ENCODE results near the gene CHRD.
"Not testable (repeated sequence)": the region's sequence is repeated elsewhere in the genome, so short reads cannot be mapped to it uniquely, and the experiment has no call there.

Gene CHRD

DNA sequence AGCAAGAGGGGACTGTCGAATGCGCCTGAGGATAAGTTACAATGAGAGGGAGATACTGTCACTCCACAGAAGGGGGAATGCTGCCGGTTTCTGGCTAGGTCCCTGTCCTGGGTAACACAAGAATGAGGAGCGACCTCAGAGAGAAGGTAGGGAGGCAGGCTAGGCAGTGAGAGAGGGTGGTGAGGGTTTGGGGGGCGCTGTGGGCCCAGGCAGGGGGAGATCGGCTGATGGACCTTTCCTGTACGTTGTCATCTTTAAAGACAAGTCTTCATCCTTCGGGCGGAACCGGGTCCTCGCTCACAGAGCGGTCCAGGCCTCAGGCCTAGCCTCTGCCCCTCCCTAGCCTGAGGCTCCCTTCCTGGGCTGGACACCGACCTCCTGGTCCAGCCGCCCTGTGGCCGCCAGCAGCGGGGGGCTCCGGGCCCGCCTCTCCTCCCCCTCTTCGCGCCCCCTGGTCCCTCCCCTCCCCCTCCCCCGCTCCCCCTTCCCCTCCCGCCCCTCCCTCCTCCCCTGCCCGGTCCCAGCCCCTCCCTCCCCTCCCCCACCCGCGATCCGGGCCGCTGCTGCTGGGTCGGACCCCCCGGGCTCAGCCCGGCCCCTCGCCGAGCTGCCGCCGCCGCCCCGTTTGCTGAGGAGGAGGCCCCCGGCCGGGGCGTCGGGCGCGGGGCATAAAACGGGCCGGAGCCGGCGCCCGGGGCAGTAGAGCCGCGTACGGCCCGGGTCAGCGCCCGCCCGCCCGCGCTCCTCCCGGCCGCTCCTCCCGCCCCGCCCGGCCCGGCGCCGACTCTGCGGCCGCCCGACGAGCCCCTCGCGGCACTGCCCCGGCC is at the start of gene CHRD:
Gene CHRD (plus strand): TSS at position 697 of the 827 bp plus-strand sequence. CDS start 265 bp downstream, outside the sequence.
- no peak for DNase-seq

DNA sequence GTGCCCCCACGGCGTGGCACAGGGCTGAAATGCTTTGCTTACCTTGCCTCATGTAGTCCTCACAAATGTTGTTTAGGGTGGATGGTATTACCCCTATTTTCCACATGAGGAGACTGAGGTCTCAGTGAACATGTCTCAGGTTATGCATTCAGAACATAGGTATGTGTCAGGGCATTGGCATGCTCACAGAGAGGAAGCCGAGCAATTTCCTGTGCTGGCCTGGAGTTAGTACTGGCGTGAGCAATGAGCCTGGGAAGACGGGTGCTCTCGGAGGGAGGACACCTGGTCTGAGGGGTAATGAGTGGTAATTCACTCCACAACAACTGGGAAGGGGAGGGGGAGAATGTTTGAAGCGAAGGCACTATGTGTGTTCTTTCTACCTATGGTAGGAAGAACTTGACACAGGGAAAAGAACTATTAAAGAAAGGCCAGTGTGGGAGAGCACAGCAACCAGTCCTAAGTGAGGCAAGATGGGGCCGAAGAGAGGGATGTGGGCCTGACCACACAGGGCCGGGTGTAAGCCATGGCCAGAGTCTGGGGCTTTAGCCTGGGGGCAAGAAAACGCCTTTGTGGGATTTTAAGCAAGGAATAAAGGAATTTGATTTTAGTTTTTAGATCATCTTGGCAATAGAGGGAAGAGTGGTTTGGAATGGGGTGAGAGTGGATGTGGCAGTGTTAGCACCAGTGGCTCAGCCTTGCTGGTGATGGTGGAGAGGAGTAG is 47.3 kb upstream of the CHRD start:
- DNase-seq, result peak; percentile 89

DNA sequence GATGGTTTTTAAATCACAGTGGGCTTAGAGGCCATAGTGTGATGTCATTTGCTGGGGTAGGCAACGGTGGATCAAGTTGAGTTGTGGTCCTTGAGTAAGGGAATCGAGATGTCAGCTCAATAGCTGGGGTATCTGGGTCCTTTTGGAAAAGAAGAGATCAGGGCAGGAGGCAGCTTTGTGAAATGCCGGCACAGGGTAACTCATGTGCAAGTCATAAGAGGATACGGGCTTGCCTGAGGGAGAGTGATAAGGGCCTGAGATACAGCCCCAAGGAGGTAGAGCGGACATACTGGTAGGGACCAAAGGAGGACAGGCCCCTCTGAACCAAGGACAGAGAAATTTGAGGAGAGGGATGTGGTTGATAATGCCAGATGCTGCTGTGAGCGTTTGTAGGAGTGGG is 46.7 kb upstream of the CHRD start:
- no peak for DNase-seq

DNA sequence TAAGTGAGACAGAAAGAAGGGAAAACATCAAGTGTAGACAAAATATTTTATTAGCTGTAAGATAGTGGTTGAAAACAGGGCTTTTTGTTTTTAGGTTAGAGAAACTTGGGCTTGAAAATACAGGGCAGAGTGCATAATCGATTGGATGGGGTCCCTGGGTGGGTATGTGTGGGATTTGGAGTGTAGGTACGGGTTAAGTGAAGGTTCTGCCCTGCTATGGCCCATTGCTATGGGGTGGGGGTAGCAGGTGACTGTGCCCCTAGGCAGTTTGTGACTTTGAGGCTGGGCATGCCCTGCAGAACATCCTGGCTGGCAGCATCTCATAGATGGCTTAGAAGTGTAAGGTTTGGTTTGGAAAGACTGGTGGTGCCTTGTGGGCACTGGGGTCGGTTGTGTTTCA is 46.2 kb upstream of the CHRD start:
- no peak for DNase-seq

DNA sequence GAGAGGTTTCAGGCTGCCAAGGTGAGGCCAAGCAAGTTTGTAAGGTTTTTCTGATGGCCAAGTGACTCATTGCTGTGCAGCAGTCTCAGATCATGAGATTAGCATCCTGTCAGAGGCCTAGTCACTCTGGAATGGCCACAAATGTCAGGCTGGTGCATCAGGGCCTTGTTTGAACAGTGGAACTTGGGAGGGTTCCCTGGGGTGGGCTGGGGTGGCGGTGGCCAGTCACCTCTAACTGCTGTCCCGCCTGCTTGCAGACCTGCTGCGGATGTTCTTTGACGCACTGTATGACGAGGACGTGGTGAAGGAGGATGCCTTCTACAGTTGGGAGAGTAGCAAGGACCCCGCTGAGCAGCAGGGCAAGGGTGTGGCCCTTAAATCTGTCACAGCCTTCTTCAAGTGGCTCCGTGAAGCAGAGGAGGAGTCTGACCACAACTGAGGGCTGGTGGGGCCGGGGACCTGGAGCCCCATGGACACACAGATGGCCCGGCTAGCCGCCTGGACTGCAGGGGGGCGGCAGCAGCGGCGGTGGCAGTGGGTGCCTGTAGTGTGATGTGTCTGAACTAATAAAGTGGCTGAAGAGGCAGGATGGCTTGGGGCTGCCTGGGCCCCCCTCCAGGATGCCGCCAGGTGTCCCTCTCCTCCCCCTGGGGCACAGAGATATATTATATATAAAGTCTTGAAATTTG is 45.2 kb upstream of the CHRD start:
- DNase-seq, result no peak

DNA sequence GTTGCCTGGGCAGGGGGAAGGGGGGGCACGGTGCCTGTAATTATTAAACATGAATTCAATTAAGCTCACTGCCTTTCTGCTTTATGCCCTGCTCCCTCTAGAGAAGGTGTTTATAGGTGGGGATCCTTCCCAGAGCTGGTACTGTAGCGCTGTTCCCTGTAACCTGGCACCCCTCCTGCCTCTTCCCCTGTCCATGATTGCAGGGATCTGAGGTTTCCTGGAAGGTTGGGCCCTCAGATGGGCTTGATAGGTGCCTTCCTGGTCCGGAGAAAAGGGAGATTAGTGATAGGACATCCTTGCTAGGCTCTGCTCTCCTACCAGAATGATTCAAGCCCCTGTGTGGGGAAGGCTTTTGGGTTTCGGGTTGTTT is 44.6 kb upstream of the CHRD start:
- DNase-seq, result no peak

DNA sequence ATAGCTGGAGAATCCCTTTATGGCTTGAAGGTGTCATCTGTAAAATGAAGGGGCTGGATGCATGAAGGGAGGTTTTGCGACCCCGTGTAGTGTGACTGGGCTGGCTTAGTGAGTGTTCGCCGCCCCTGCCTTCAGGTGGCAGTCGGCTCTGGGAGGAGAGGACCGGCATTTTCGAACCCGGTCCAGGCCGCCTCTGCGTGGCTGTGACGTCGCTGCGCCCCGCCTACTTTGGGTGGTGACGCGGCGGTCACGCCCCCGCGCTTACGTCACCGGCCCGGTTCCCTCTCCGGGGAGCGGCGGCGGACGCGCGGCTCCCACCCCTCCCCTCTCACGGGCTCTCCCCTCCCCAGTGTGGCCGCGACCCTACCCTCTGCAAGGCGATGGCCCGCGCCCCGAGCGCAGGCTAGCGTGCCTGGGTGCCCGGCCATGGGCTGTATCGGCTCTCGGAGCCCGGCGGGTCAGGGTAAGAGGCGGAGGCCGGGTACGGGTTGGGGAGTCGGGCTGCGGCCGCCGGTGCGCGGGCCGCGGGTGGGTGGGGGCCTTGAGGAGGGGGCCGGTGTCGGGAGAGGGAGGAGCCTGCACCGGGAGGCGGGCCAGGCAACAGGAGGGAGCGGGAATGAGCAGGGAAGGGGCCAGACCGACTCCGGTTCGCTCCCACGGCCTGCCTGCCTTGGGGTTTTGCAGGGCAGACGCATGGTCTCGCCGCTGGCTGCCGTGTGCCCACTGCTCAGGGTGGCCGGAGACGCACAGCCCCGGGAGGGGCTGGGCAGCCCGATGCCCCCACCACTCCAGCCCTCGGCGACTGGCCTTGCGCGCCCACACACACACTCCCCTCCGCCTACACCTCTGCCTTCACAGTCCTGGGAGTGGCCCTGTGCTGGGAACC is 44.0 kb upstream of the CHRD start:
- peak; percentile 42 for DNase-seq

DNA sequence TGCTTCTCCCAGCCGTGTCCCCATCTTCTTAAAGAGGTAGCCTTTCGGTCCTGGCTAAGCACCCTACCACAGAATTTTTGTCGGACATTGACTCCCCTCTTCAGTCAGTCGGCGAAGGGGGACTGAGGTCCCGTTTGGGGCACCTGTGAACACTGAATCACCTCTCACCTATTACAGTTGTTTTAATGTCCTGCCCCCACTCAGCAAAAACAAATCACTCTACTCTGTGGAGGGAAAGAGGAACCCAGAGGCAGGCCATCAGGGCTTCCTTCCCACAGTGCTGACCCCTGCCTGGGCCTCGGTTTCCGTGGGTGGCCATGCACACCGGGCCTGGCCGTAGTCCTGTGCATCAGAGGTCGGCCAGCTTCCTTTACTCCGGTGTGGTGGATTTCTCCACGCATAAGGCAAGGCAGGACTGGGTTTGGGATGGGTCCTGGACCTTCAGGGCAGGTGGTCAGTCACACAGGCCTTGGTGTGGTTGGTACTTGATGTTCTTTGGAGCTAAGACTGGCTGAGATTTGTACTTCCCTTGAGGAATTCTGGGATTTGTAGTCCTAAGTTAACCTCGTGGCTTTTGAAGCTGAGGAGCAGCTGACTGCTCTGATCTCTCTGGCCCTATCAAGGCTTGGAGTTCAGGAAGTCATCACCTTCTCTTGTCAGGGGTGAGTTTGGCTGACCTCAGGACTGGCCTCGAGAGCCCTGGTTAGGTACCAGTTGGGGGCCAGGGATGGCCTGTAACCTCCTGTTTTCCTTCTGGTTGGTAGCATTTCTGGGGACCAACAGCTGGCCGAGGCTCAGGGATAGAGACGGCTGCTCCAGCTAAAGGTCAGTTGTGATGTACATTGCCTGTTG is 43.1 kb upstream of the CHRD start:
- no peak for DNase-seq

DNA sequence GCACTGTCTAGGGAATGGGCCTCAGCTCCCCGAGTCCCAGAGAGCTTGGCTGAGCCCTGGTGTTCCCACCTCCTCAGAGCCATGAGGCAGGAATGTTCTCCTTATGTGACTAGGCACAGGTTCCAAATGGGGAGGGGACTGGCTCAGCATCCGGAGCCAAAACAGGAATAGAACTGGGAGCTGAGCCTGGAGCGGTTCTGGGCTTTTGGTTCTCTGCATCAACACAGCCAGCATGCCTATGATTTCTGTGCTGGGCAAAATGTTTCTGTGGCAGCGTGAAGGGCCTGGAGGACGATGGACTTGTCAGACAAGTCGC is 42.5 kb upstream of the CHRD start, which contains the start of gene FAM131A:
Gene FAM131A (plus strand): TSS at position 202 of the 316 bp plus-strand sequence. CDS start 31 bp downstream, at position 233.
- no peak for DNase-seq

DNA sequence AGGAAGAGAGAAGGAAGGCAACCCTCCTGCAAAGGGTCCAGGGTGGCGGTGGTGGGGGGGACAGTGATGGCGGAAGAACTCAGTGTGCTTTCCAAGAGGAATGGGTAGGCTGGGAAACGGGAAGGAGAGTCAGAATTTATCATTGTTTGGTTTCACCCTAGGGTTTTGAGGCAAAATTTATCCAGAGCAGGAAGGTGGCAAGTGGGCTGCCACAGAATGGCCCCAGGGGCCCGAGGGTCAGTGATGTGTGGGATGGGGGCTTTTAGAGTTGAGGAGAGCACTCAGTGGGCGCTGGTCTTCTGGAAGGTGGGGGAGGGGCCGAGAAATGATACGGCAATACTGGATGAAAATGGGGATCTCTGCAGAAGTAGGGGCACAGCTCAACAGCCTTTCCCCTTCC is 41.9 kb upstream of the CHRD start:
- DNase-seq, result no peak

DNA sequence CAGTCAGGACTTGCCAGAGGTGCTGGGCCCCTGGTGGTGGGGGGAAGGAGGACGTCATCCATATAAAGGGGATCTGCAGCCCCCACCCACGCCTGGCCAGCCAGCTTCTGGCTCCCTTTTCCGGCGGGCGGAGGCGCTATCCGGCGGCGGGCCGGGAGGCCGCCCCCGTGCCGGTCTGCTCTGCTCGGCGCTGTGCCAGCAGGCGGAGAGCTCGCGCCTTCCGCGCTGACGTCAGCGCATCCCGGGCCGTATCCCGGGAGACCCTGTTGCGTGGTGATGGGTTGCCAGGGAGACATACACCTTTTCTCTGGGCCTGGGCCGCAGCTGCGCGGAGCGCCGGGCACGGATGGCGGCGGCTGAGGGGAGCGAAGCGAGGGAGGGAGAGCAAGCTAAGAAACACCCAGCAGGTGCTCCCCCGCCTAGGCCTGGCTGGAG is 41.3 kb upstream of the CHRD start:
- DNase-seq, result no peak

DNA sequence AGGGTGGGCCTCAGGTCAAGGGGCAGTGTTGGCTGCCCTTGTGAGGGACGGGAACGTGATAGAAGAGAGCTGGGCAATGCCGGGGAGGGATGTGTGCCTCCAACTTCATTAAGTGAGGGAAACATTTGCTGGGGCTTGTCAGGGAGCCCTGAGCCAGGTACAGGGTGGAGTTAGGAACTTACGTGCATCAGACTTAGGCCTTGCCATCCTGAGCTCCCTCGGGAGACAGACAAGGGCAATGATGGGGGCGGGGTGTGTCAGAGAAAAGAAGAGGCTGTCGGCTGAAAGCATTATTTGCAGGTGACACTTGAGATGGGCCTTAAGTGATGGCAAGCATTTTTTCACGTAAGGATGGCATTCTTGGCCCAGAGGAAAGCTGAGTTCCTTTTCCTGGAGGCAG is 40.9 kb upstream of the CHRD start:
- DNase-seq, result no peak

DNA sequence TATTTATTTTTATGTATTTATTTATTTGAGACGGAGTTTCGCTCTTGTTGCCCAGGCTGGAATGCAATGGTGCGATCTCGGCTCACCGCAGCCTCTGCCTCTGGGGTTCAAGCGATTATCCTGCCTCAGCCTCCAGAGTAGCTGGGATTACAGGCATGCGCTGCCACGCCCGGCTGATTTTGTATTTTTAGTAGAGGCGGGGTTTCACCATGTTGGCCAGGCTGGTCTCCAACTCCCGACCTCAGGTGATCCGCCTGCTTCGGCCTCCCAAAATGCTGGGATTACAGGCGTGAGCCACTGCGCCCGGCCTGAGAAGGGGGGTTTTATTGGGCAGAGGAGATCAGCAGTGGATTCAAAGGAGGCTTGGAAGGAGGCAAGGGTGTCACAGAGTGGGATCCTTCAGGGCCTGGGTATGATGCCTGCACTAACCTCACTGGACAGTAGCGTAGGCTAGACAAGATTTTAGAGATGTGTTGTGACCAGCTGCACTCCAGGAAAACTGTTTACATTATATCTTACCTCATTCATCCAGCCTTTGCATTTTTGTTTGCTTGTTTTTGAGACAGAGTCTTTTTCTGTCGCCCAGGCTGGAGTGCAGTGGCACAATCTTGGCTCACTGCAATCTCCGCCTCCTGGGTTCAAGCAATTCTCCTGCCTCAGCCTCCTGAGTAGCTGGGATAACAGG is 40.3 kb upstream of the CHRD start:
- DNase-seq, result not testable (repeated sequence)

DNA sequence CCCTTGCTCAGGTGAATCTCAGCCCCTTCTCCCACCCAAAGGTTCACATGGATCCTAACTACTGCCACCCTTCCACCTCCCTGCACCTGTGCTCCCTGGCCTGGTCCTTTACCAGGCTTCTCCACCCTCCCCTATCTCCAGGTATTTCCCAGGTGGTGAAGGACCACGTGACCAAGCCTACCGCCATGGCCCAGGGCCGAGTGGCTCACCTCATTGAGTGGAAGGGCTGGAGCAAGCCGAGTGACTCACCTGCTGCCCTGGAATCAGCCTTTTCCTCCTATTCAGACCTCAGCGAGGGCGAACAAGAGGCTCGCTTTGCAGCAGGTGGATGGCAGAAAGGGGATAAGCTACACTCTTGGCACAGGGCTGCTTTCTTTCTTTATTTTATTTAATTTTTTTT is 37.9 kb upstream of the CHRD start:
- no peak for DNase-seq

DNA sequence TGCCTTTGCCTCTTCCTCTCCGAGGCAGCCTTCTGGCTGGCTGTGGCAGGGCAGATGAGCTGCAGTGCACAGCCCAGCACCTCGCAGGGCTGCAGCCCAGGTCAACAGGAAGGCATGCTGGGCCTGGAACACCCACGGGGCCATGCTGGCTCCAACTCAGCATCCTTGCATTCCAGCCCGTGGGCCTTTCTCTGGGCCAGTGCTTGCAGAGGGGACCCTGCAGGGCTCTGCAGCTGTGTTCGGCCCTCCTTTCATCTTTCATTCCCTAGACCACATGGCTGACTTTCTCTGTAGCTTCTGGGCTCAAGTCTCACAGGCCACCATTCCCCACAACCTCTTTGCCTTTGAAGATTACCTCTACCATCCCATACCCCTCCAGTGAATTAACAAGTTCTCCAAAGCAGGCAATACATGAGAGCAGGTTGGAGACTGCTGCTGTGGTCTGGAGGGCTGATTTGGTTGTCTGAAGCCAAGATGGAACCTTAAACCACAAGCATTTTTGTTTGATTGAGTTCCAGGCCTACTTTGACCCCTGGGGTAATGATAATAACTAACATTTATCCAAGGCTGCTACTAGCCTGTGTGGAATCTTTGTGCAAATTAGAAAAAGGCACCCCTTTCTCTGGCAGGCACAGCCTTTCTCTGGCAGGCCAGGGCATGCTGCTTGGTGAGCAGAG is 36.5 kb upstream of the CHRD start:
- DNase-seq, result no peak

DNA sequence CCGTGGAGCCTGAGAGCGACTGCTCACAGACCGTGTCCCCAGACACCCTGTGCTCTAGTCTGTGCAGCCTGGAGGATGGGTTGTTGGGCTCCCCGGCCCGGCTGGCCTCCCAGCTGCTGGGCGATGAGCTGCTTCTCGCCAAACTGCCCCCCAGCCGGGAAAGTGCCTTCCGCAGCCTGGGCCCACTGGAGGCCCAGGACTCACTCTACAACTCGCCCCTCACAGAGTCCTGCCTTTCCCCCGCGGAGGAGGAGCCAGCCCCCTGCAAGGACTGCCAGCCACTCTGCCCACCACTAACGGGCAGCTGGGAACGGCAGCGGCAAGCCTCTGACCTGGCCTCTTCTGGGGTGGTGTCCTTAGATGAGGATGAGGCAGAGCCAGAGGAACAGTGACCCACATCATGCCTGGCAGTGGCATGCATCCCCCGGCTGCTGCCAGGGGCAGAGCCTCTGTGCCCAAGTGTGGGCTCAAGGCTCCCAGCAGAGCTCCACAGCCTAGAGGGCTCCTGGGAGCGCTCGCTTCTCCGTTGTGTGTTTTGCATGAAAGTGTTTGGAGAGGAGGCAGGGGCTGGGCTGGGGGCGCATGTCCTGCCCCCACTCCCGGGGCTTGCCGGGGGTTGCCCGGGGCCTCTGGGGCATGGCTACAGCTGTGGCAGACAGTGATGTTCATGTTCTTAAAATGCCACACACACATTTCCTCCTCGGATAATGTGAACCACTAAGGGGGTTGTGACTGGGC is 35.1 kb upstream of the CHRD start:
- DNase-seq, result no peak

DNA sequence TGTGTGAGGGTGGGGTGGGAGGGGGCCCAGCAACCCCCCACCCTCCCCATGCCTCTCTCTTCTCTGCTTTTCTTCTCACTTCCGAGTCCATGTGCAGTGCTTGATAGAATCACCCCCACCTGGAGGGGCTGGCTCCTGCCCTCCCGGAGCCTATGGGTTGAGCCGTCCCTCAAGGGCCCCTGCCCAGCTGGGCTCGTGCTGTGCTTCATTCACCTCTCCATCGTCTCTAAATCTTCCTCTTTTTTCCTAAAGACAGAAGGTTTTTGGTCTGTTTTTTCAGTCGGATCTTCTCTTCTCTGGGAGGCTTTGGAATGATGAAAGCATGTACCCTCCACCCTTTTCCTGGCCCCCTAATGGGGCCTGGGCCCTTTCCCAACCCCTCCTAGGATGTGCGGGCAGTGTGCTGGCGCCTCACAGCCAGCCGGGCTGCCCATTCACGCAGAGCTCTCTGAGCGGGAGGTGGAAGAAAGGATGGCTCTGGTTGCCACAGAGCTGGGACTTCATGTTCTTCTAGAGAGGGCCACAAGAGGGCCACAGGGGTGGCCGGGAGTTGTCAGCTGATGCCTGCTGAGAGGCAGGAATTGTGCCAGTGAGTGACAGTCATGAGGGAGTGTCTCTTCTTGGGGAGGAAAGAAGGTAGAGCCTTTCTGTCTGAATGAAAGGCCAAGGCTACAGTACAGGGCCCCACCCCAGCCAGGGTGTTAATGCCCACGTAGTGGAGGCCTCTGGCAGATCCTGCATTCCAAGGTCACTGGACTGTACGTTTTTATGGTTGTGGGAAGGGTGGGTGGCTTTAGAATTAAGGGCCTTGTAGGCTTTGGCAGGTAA is 34.3 kb upstream of the CHRD start:
- DNase-seq, result peak; percentile 88

DNA sequence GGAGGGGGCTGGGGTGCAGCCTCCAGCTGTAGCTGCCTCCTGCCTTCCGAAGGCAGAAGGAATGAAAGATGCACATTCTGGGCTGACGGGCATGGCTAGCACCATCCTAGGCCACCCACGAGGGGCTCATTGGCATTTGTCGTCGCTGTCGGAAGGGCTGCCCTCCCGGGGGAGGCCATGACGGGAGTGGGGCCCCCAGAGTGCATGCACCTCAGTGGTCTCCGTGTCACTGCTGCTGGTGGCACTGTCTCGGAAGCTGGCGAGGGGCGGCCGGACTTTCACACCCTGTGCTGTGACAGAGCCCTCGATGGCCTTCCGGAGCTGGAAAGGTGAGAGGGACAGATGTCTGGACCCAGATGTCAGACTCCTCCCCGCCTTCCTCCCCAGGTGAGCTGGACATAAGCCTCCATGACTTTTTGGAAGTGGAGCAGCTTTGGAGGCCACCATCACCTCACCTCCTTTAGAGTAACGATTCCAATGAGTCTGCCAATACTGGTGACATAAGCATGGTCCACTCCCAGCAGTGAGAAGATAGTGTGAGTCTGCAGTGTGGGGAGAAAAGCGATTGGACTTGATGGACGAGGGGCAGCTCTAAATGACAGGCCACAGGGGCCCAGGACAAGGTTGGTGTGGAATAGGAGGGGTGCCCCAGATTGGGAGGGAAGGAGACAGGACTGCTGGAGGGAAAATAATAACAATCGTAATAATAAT is 33.2 kb upstream of the CHRD start:
- DNase-seq, result no peak

Data from kidney glomerular epithelial cell (primary cell).